ENCODE data around the gene LMBR1. TPM values are rescaled to one million over a fixed set of nuclear protein-coding genes. Genes with fewer than 3 reads are reported as not detected.
A peak's percentile ranks its signal among the peaks of the same experiment; 100 is the strongest.

Gene LMBR1
- total and polyA plus RNA-seq, 2 of the 4 experiments (the other 2 are of a cell fraction): 11.9 to 19.9 TPM

GRCh38 chr7:156897673-156898072 lies 4.7 kb upstream of the LMBR1 start:
- Histone ChIP-seq H2BK20ac (ENCODE audit: low read depth, low read length) (no peak overlapping the region), H2AFZ (replicated peaks; ENCODE audit: low read length, poor library complexity) (no peak overlapping the region), H3K4me3 (ENCODE audit: insufficient read depth, low read depth, low read length) (no peak overlapping the region), H3K36me3 (ENCODE audit: control insufficient read depth, insufficient read depth, low read length) (no peaks in the 10 kb centered on the region), H2AK5ac (ENCODE audit: low read depth, low read length) (no peak overlapping the region), H3K27ac (ENCODE audit: insufficient read depth, low read length) (no peak overlapping the region), H3K4me2 (ENCODE audit: low read depth, low read length) (no peak overlapping the region), H2AK9ac (replicated peaks; ENCODE audit: low read depth, low read length, poor library complexity) (no peak overlapping the region), H4K5ac (ENCODE audit: low read depth, low read length) (no peak overlapping the region), H3K9ac (ENCODE audit: low read depth, low read length) (no peak overlapping the region), H2BK15ac (ENCODE audit: low read depth, low read length) (no peak overlapping the region), H4K91ac (ENCODE audit: insufficient read depth, low read depth, low read length) (no peak overlapping the region), H3K4me1 (ENCODE audit: control insufficient read depth, insufficient read depth, low read length) (0 out of 2 replicates have a peak, but pooled peaks cover 3% of the 10 kb centered on the region), H2BK120ac (ENCODE audit: low read depth, low read length) (no peak overlapping the region), H3K14ac (replicated peaks; ENCODE audit: low read depth, low read length) (no peak overlapping the region), H3K9me3 (ENCODE audit: control insufficient read depth, insufficient read depth, low read length) (no peaks in the 10 kb centered on the region), H3K4ac (ENCODE audit: low read depth, low read length) (no peak overlapping the region), H3K9me1 (ENCODE audit: insufficient read depth, low read length) (no peaks in the 10 kb centered on the region), H3K23ac (ENCODE audit: low read depth, low read length) (no peak overlapping the region), H4K20me1 (ENCODE audit: insufficient read depth, low read length) (no peaks in the 10 kb centered on the region), H4K8ac (ENCODE audit: low read depth in 2 of 2, low read length in 2 of 2) (no peak overlapping the region), H2BK5ac (ENCODE audit: low read depth, low read length, poor library complexity, severe bottlenecking) (no peak overlapping the region), H3K56ac (ENCODE audit: extremely low read depth, insufficient read depth, low read length) (no peak overlapping the region), H3K18ac (ENCODE audit: low read depth, low read length) (no peak overlapping the region), H3K27me3 (ENCODE audit: control insufficient read depth, insufficient read depth, low read length) (no peaks in the 10 kb centered on the region), H3K79me1 (ENCODE audit: low read depth in 1 of 2, low read length in 2 of 2) (no peaks in the 10 kb centered on the region)
- DNase-seq (peak; percentile 34), ATAC-seq (ENCODE audit: low read depth) (0 out of 2 replicates have a peak, but pooled peaks have one; percentile 1)
- intact Hi-C loops (cut with micrococcal nuclease) (no loop called here), dilution Hi-C loops (cut with HindIII; ENCODE audit: low sequenced_read_pairs, unreplicated experiment) (no loop called here), in situ Hi-C loops (cut with MboI; ENCODE audit: low sequenced_read_pairs) (no loop called here)
- no TSS peak for BruUV-seq (replicated peaks)
- ChIA-PET CTCF (no interaction called here), POLR2A (ENCODE audit: unreplicated experiment) (no interaction called here)
- no peak for TF ChIP-seq RCOR1 (IDR thresholded peaks at IDR 0.05; ENCODE audit: insufficient replicate concordance, low read length)
- 17% methylated on average over 1 of the region's 8 CpGs; no CpG with 5 or more reads in 1 of the 2 experiments for WGBS, 2 experiments (ENCODE audit: extremely low coverage in 2 of 2, insufficient read length in 1 of 2)

All from IMR-90 (cell line).